ENCODE measurements around the gene FAM3C. TPM values are rescaled to one million over a fixed set of nuclear protein-coding genes. Genes with fewer than 3 reads are reported as not detected.

FAM3C gene
- total RNA-seq, 4 donors from 2014 or later: 27.4 to 48.1 (median 31.8) TPM

DNA sequence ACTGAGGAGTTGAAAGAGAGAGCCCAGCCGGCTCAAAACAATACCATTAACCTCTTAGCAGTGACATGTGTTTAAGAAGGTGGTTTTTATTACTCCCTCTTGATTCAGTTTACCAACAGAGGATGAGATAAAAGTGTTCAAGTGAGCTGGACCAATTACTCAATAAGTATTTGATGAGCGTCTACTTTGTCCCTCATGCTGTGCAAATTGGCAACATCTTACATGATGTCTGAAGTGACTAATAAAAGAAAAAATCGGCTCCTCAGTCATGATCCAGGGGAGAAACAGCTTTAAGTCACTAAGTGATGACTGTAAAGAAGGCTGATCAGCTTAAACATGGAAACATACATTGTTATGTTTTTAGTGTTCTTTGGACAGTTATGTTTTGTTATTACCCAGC, 59.5 kb downstream of the FAM3C start:
- no peak for TF ChIP-seq POLR2A (IDR thresholded peaks at IDR 0.05)
- H3K4me3 ChIP-seq: no peak overlapping the region
- H3K4me1 ChIP-seq: no peaks in the 10 kb centered on the region
- no peak for ATAC-seq
- no peaks in the 10 kb centered on the region for H3K36me3 ChIP-seq
- peaks cover 40% of the 10 kb centered on the region for H3K27me3 ChIP-seq
- WGBS, 2 donors (ENCODE audit: low coverage in 1 of 2): 58 to 67% methylated on average over 3 of the region's 3 CpGs
- H3K9me3 ChIP-seq: no peaks in the 10 kb centered on the region
- no peak overlapping the region for H3K27ac ChIP-seq

GRCh38 chr7:121334875-121335648, 61.0 kb downstream of the FAM3C start:
- peaks cover 51% of the 10 kb centered on the region for H3K27me3 ChIP-seq
- peaks cover 0 to 6% (median 4%) of the 10 kb centered on the region in 3 donors for H3K4me1 ChIP-seq
- no peak overlapping the region for H3K4me3 ChIP-seq
- 76 to 78% methylated on average over 10 of the region's 10 CpGs for WGBS, 2 donors (ENCODE audit: low coverage in 1 of 2)
- no peak for ATAC-seq
- TF ChIP-seq CTCF (IDR thresholded peaks at IDR 0.05): no peak
- no peak for TF ChIP-seq POLR2A (IDR thresholded peaks at IDR 0.05)
- no peak for TF ChIP-seq POLR2AphosphoS5 (IDR thresholded peaks at IDR 0.05)
- TF ChIP-seq EP300 (IDR thresholded peaks at IDR 0.05): no peak
- H3K9me3 ChIP-seq: no peaks in the 10 kb centered on the region
- H3K27ac ChIP-seq: no peak overlapping the region
- no peaks in the 10 kb centered on the region for H3K36me3 ChIP-seq

GRCh38 chr7:121334376-121334775, 61.7 kb downstream of the FAM3C start:
- H3K9me3 ChIP-seq: no peaks in the 10 kb centered on the region
- WGBS, 2 donors (ENCODE audit: low coverage in 1 of 2): 91 to 93% methylated on average over 4 of the region's 4 CpGs
- H3K4me1 ChIP-seq: peaks cover 0 to 13% (median 11%) of the 10 kb centered on the region in 3 donors
- peaks cover 58% of the 10 kb centered on the region for H3K27me3 ChIP-seq
- H3K4me3 ChIP-seq: no peak overlapping the region
- ATAC-seq: no peak
- no peak for TF ChIP-seq POLR2A (IDR thresholded peaks at IDR 0.05)
- no peak for TF ChIP-seq EP300 (IDR thresholded peaks at IDR 0.05)
- TF ChIP-seq POLR2AphosphoS5 (IDR thresholded peaks at IDR 0.05): no peak
- TF ChIP-seq CTCF (IDR thresholded peaks at IDR 0.05): no peak
- H3K27ac ChIP-seq: no peak overlapping the region
- H3K36me3 ChIP-seq: no peaks in the 10 kb centered on the region

- H3K27me3 ChIP-seq: peaks cover 80% of the 10 kb centered on the region
- no peak for ATAC-seq
- 49 to 69% methylated on average over 2 to 4 of the region's 5 CpGs for WGBS, 2 donors (ENCODE audit: low coverage in 1 of 2)
These were observed 64.5 kb downstream of the FAM3C start for GRCh38 chr7:121331574-121331973.

GRCh38 chr7:121331048-121331447, 65.1 kb downstream of the FAM3C start:
- Histone ChIP-seq H3K27me3 (peaks cover 80% of the 10 kb centered on the region), H3K27ac (no peak overlapping the region), H3K36me3 (no peaks in the 10 kb centered on the region), H3K4me1 (peaks cover 0 to 21% (median 12%) of the 10 kb centered on the region in 3 donors), H3K9me3 (no peaks in the 10 kb centered on the region), H3K4me3 (no peak overlapping the region)
- TF ChIP-seq CTCF (IDR thresholded peaks at IDR 0.05) (no peak), EP300 (IDR thresholded peaks at IDR 0.05) (no peak), POLR2A (IDR thresholded peaks at IDR 0.05) (no peak), POLR2AphosphoS5 (IDR thresholded peaks at IDR 0.05) (no peak)
- ATAC-seq: no peak
- 75 to 82% methylated on average over 4 of the region's 4 CpGs for WGBS, 2 donors (ENCODE audit: low coverage in 1 of 2)

More at GRCh38 chr7:121331574-121331973, 64.5 kb downstream of the FAM3C start:
- Histone ChIP-seq H3K36me3 (no peaks in the 10 kb centered on the region), H3K9me3 (no peaks in the 10 kb centered on the region), H3K4me3 (no peak overlapping the region), H3K27ac (no peak overlapping the region), H3K4me1 (peaks cover 0 to 21% (median 12%) of the 10 kb centered on the region in 3 donors)
- TF ChIP-seq POLR2AphosphoS5 (IDR thresholded peaks at IDR 0.05) (no peak), POLR2A (IDR thresholded peaks at IDR 0.05) (no peak), CTCF (IDR thresholded peaks at IDR 0.05) (no peak), EP300 (IDR thresholded peaks at IDR 0.05) (no peak)

Measured in gastroesophageal sphincter (tissue), 4 donors.